ENCODE results near the gene PLEKHG4B.

DNA sequence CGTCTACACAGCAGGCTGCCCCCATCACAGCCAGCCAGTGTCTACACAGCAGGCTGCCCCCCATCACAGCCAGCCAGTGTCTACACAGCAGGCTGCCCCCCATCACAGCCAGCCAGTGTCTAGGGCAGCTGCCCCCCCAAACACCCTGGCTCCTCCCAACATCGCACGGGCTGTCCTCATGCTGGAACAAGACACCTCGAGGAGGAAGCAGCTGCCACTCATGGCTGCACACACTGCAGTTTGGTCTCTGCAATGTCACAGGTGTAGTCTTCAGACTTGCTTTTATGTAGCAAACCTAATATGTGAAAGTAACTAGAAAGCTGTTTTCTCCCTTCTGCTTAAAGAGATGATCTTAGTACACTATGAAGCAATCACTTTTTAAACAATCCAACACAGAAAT, 109.0 kb downstream of the PLEKHG4B start:
- TF ChIP-seq POLR2A (IDR thresholded peaks at IDR 0.05; ENCODE audit: low read length) (no peak), GATA1 (IDR thresholded peaks at IDR 0.05; ENCODE audit: low read depth, low read length) (no peak)
